LNCAP (cell line): Measurements from ENCODE around the gene COL4A1.

Source experiments
- CTCF ChIP-seq: fragments of 450-650 bp; IDR thresholded peaks from 2 replicates; pipeline ENCODE4 v1.5.1; 2017; ENCODE audit warnings: mild to moderate bottlenecking

COL4A1 gene

GRCh38 chr13:110156301-110157049 is 150.5 kb downstream of the COL4A1 start:
- no peak for TF ChIP-seq CTCF

GRCh38 chr13:110155072-110155471 is 151.9 kb downstream of the COL4A1 start:
- no peak for TF ChIP-seq CTCF

- no peak for TF ChIP-seq CTCF
Measured at GRCh38 chr13:110154410-110154933, 152.5 kb downstream of the COL4A1 start.

- no peak for TF ChIP-seq CTCF
Measured at GRCh38 chr13:110152351-110152750, 154.6 kb downstream of the COL4A1 start.

- no peak for TF ChIP-seq CTCF
Measured at GRCh38 chr13:110151462-110151861, 155.5 kb downstream of the COL4A1 start.

GRCh38 chr13:110150384-110151101 is 156.4 kb downstream of the COL4A1 start:
- no peak for TF ChIP-seq CTCF

- no peak for TF ChIP-seq CTCF
Measured at GRCh38 chr13:110149036-110149435, 157.9 kb downstream of the COL4A1 start.
